Nephron progenitor cell (in vitro differentiated cells): Measurements from ENCODE around the gene TAS2R1.
A peak's percentile ranks its signal among the peaks of the same experiment; 100 is the strongest.

Source experiments
- DNase-seq: peaks from one replicate; pipeline ENCODE4 v3.0.0; 2021
- H3K27ac Mint-ChIP-seq: 2 replicates; pipeline ENCODE4 v1.8.0; 2021; ENCODE audit warnings: mild to moderate bottlenecking, moderate library complexity, mixed read lengths
- H3K27me3 Mint-ChIP-seq: 2 replicates; pipeline ENCODE4 v1.8.0; 2021; ENCODE audit warnings: mild to moderate bottlenecking, low read depth, mixed read lengths; ENCODE audit not compliant: poor library complexity
- H3K36me3 Mint-ChIP-seq: 2 replicates; pipeline ENCODE4 v1.8.0; 2021; ENCODE audit warnings: low read depth, mixed read lengths
- H3K4me1 Mint-ChIP-seq: 2 replicates; pipeline ENCODE4 v1.8.0; 2021; ENCODE audit warnings: mixed read lengths
- H3K4me3 Mint-ChIP-seq: 2 replicates; pipeline ENCODE4 v1.8.0; 2021; ENCODE audit warnings: mild to moderate bottlenecking, moderate library complexity, mixed read lengths
- H3K9me3 Mint-ChIP-seq: 2 replicates; pipeline ENCODE4 v1.8.0; 2021; ENCODE audit warnings: mild to moderate bottlenecking, moderate library complexity, mixed read lengths
- TF ChIP-seq, protein P1 (sequence below): fragments of 200-600 bp; sonication (generic); IDR thresholded peaks from 2 replicates; pipeline ENCODE4 v1.5.0; 2021; ENCODE audit warnings: antibody characterized with exemption

The TAS2R1 gene

DNA sequence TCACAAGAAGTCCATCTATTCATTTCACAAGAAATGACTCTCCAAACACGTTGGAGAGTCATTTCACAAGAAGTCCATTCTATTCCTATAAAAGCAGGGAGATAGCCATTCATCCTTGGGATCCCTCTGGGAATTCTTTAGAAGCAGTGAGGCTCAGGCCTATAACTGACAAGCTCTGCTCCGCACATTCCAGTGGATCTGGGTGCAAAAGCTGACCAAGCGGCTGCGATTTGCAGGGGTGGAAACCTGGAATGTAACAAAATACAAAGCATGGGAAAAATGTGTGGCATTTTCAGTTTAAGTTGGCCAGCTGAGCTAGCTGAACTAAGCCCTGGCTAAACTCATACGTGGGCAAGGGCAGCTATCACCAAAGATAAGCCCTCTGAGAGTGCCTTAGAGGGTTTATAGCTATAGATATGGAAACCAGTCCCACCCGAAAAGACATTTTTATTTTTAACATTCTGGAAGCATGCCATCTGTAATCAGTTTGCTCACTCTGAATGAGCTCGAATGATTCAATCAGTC is 8.7 kb downstream of the TAS2R1 start:
- Mint-ChIP-seq H3K4me3 (no peak overlapping the region), H3K27ac (peak overlapping the region; percentile 67), H3K27me3 (no peaks in the 10 kb centered on the region), H3K9me3 (no peaks in the 10 kb centered on the region), H3K36me3 (no peaks in the 10 kb centered on the region), H3K4me1 (peaks cover 54% of the 10 kb centered on the region)
- TF ChIP-seq, protein P1, sequence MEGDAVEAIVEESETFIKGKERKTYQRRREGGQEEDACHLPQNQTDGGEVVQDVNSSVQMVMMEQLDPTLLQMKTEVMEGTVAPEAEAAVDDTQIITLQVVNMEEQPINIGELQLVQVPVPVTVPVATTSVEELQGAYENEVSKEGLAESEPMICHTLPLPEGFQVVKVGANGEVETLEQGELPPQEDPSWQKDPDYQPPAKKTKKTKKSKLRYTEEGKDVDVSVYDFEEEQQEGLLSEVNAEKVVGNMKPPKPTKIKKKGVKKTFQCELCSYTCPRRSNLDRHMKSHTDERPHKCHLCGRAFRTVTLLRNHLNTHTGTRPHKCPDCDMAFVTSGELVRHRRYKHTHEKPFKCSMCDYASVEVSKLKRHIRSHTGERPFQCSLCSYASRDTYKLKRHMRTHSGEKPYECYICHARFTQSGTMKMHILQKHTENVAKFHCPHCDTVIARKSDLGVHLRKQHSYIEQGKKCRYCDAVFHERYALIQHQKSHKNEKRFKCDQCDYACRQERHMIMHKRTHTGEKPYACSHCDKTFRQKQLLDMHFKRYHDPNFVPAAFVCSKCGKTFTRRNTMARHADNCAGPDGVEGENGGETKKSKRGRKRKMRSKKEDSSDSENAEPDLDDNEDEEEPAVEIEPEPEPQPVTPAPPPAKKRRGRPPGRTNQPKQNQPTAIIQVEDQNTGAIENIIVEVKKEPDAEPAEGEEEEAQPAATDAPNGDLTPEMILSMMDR, result no peak
- DNase-seq, result no peak

DNA sequence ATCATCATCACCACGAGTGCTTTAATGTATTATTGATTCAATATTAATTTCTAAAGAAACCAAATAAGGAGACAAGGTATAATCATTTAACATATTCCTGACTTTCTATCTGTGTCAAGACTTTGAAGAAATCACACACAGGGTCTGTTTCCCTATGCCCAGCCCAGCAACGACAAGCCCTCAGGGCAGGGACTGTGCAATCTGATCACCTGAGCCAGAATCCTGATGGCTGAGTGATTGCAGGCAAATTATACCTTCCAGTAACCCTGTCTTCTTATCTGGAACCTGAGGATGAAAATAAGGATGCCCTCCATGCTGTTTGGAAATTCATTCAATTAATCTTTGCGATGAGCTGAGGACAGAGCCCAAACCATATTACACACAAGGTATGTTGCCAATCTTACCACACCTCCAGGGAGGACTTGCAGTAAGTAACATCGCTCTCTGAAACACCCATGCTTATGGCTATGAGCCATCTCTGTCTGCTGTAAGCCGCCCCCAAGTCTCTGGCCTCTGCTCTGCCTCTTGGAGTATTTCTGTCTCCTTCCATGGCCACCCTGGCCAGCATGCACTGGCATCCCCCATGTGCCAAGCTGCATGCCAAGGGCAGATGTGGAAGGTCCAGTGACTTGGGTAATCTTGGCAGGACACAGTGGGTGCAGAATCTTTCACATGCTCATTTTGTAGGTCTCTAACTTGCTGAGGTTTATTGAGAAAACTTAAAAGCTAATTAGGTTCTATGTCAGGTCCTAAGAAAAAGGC is 10.6 kb downstream of the TAS2R1 start:
- Mint-ChIP-seq H3K4me3 (no peak overlapping the region), H3K9me3 (no peaks in the 10 kb centered on the region), H3K36me3 (no peaks in the 10 kb centered on the region), H3K27me3 (no peaks in the 10 kb centered on the region), H3K27ac (no peak overlapping the region), H3K4me1 (peaks cover 58% of the 10 kb centered on the region)
- DNase-seq, result no peak
- TF ChIP-seq, protein P1, result no peak

DNA sequence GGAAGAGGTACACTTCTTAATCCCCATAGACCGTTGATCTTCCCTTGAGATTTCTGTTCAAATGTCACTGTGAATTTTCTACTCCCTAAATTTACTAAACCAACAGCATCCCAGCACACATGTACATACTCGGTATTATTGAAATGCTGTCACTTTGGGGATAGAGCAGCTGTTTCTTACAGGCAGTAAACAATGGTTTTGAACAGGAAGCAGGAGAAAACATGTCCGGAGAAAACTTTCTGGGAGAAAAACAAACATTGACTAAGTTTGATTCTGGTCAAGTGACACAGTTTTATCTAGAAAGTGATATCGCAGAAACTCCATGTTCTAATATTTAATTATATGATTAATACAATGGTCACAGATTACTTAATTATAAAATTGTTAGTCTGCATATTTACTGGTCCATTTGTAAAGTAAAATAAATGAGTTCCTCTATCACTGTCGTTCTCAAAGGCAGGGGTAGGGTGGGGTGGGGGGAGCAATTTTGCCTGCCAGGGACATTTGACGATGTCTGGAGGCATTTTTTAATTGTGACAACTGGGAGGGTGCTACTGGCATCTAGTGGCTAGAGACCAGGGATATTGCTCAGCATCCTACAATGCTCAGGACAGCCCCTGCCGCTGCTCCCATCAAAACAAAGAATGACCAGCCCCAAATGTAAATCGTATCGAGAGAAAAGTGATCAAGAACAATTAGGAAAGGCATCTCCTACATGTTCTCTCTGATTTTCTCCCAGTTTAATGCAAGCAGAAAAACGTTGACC is 12.2 kb downstream of the TAS2R1 start:
- TF ChIP-seq, protein P1, result no peak
- H3K9me3 Mint-ChIP-seq, result peaks cover 5% of the 10 kb centered on the region
- H3K36me3 Mint-ChIP-seq, result no peaks in the 10 kb centered on the region
- no peaks in the 10 kb centered on the region for H3K27me3 Mint-ChIP-seq
- H3K4me3 Mint-ChIP-seq, result no peak overlapping the region
- H3K4me1 Mint-ChIP-seq, result peaks cover 51% of the 10 kb centered on the region
- no peak for DNase-seq
- peak overlapping the region; percentile 81 for H3K27ac Mint-ChIP-seq

DNA sequence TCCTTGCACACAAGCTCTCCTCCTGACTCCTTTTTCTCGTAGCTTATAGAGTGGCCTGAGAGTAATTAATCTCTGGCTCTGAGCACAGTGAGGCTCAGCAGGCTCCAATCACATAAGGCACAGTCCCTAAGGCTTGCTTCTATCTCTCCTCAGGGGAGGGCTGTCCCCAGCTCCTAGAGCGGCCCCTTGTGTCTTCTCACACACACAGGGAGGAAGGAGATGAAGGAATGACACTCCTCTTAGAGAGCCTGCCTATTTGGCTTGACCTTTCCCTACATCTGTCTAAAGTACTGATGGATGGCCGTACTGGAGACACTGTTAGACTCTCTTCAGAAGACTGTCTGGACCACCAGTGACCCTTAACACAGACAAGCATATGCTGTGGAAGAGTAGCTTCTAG is 12.9 kb downstream of the TAS2R1 start:
- Mint-ChIP-seq H3K27ac (peak overlapping the region; percentile 81), H3K4me1 (peaks cover 44% of the 10 kb centered on the region), H3K4me3 (no peak overlapping the region), H3K27me3 (no peaks in the 10 kb centered on the region), H3K9me3 (peaks cover 10% of the 10 kb centered on the region), H3K36me3 (no peaks in the 10 kb centered on the region)
- DNase-seq, result peak; percentile 23
- TF ChIP-seq, protein P1, result no peak

DNA sequence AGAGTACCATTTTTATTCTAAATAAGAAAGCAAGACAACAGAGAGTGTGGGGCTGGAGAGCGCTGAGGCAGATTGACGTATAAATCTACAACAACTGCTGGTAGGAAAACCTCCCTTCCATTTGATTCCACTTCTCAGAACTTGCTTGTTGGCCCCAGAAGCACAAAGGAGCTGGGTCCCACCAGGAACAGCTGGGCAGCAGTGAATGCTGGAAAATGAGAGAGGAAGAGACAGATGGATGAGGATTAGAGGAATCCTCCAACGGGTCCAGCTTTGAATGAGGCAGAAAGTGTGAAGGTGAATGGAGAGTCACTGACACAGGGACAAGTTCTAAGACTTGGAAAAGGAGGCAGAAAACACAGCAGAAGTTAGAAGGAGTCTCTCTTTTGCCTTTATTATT is 14.8 kb downstream of the TAS2R1 start:
- Mint-ChIP-seq H3K9me3 (peaks cover 24% of the 10 kb centered on the region), H3K36me3 (peaks cover 7% of the 10 kb centered on the region), H3K27me3 (peaks cover 4% of the 10 kb centered on the region), H3K27ac (no peak overlapping the region), H3K4me1 (peaks cover 32% of the 10 kb centered on the region), H3K4me3 (no peak overlapping the region)
- TF ChIP-seq, protein P1, result no peak
- DNase-seq, result no peak
